Measurements from ENCODE around the gene KDM7A. TPM values are rescaled to one million over a fixed set of nuclear protein-coding genes. Genes with fewer than 3 reads are reported as not detected.

Gene KDM7A
- total RNA-seq, 1 experiment from 2014 or later, result 1.5 TPM

DNA sequence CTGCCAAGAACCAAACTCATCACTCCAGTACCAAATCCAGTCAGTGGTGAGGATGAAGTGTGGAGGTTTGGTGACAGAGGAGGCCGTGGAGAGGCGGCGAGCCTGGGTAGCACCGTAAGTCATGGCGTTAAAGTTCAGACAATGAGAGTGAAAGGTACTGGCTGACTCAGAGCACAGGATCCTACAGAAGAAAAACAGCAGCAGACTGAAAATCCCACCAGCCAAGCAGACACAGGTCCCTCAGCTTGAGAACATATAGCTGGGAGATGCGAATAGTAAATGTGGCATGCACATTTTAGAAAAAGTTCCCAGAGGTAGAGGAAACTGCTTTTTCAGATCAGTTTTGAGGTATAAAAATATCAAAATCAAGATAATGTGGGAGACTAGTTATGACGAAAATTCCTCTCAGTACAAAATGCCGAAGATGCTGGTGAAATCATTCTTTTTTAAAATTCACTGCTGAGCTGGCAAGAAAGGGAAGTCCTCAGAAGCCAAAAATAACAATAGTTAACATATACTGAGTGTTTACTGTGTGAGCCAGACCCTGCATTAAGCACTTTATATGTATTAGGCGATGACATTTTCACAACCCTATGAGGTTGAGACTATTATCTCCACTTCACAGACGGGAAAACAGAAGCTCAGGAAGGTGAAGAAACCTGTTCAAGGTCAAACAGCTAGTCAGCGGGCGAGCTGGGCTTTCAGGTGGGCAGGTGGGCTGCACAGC, 135.0 kb downstream of the KDM7A start:
- H3K9me2 ChIP-seq (ENCODE audit: insufficient read depth), result no peaks in the 10 kb centered on the region
- no peaks in the 10 kb centered on the region for H3K9me3 ChIP-seq (ENCODE audit: insufficient read depth, low read depth)
- H3K27ac ChIP-seq, result no peak overlapping the region
- 0 out of 2 replicates have a peak, but pooled peaks cover 3% of the 10 kb centered on the region for H3K36me3 ChIP-seq (ENCODE audit: low read depth)
- no peaks in the 10 kb centered on the region for H3K79me2 ChIP-seq (ENCODE audit: low read depth)
- TF ChIP-seq EZH2 (IDR thresholded peaks at IDR 0.05; ENCODE audit: low read depth), result no peak
- TF ChIP-seq, protein P1, sequence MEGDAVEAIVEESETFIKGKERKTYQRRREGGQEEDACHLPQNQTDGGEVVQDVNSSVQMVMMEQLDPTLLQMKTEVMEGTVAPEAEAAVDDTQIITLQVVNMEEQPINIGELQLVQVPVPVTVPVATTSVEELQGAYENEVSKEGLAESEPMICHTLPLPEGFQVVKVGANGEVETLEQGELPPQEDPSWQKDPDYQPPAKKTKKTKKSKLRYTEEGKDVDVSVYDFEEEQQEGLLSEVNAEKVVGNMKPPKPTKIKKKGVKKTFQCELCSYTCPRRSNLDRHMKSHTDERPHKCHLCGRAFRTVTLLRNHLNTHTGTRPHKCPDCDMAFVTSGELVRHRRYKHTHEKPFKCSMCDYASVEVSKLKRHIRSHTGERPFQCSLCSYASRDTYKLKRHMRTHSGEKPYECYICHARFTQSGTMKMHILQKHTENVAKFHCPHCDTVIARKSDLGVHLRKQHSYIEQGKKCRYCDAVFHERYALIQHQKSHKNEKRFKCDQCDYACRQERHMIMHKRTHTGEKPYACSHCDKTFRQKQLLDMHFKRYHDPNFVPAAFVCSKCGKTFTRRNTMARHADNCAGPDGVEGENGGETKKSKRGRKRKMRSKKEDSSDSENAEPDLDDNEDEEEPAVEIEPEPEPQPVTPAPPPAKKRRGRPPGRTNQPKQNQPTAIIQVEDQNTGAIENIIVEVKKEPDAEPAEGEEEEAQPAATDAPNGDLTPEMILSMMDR (conservative IDR thresholded peaks at IDR 0.05), result no peak
- no TSS peak for BruUV-seq (replicated peaks)
- H3K4me2 ChIP-seq, result no peak overlapping the region
- POLR2A ChIA-PET (ENCODE audit: unreplicated experiment), result no interaction called here
- H3K4me1 ChIP-seq (replicated peaks; ENCODE audit: insufficient read depth), result no peaks in the 10 kb centered on the region
- no peak overlapping the region for H2AFZ ChIP-seq
- intact Hi-C loops (cut with micrococcal nuclease; ENCODE audit: unreplicated experiment), result no loop called here
- no peaks in the 10 kb centered on the region for H4K20me1 ChIP-seq (ENCODE audit: insufficient read depth)
- no peak overlapping the region for H3K4me3 ChIP-seq
- H3F3A ChIP-seq (ENCODE audit: insufficient read depth, low read depth), result no peaks in the 10 kb centered on the region
- CTCF ChIA-PET, result no interaction called here
- no peaks in the 10 kb centered on the region for H3K27me3 ChIP-seq (ENCODE audit: insufficient read depth, low read depth)
- no peak for DNase-seq

DNA sequence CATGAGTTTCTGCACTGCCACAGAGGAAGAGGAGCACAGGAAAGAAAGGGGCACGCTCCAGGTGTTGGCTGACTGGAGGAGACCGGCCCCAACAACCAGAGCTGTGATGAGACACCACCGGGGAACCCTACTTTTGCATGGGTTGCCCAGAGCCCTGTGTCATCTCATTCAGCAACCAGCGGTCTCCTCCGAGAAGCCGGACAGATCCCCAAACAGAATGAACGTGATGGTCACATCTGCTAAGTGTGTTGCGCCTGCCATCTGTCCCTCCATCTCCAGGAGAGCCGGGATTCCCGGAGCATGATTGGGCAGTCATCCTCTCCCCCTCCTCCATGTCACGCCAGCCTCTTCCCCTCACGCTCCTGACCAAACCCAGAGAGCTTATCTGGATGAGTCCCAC, 136.9 kb downstream of the KDM7A start:
- Histone ChIP-seq H3K4me2 (no peak overlapping the region), H3K4me1 (replicated peaks; ENCODE audit: insufficient read depth) (no peaks in the 10 kb centered on the region), H3F3A (ENCODE audit: insufficient read depth, low read depth) (no peaks in the 10 kb centered on the region), H3K9me2 (ENCODE audit: insufficient read depth) (no peaks in the 10 kb centered on the region), H3K79me2 (ENCODE audit: low read depth) (no peaks in the 10 kb centered on the region), H2AFZ (no peak overlapping the region), H3K9me3 (ENCODE audit: insufficient read depth, low read depth) (no peaks in the 10 kb centered on the region), H4K20me1 (ENCODE audit: insufficient read depth) (no peaks in the 10 kb centered on the region), H3K4me3 (no peak overlapping the region), H3K27ac (no peak overlapping the region), H3K27me3 (ENCODE audit: insufficient read depth, low read depth) (no peaks in the 10 kb centered on the region), H3K36me3 (ENCODE audit: low read depth) (0 out of 2 replicates have a peak, but pooled peaks cover 3% of the 10 kb centered on the region)
- ChIA-PET CTCF (no interaction called here), POLR2A (ENCODE audit: unreplicated experiment) (no interaction called here)
- no TSS peak for BruUV-seq (replicated peaks)
- intact Hi-C loops (cut with micrococcal nuclease; ENCODE audit: unreplicated experiment), result no loop called here
- TF ChIP-seq, protein P1 (conservative IDR thresholded peaks at IDR 0.05), result no peak
- no peak for TF ChIP-seq EZH2 (IDR thresholded peaks at IDR 0.05; ENCODE audit: low read depth)
- DNase-seq, result no peak

- intact Hi-C loops (cut with micrococcal nuclease; ENCODE audit: unreplicated experiment), result no loop called here
- no peaks in the 10 kb centered on the region for H3K79me2 ChIP-seq (ENCODE audit: low read depth)
- no peaks in the 10 kb centered on the region for H4K20me1 ChIP-seq (ENCODE audit: insufficient read depth)
- no peak overlapping the region for H3K27ac ChIP-seq
- no peaks in the 10 kb centered on the region for H3K27me3 ChIP-seq (ENCODE audit: insufficient read depth, low read depth)
- DNase-seq, result no peak
- CTCF ChIA-PET, result no interaction called here
- no peak overlapping the region for H3K4me3 ChIP-seq
- H3K4me1 ChIP-seq (replicated peaks; ENCODE audit: insufficient read depth), result no peaks in the 10 kb centered on the region
- BruUV-seq (replicated peaks), result no TSS peak
- H3K9me2 ChIP-seq (ENCODE audit: insufficient read depth), result no peaks in the 10 kb centered on the region
- H3K4me2 ChIP-seq, result no peak overlapping the region
- H3F3A ChIP-seq (ENCODE audit: insufficient read depth, low read depth), result no peaks in the 10 kb centered on the region
- H2AFZ ChIP-seq, result no peak overlapping the region
- 0 out of 2 replicates have a peak, but pooled peaks cover 3% of the 10 kb centered on the region for H3K36me3 ChIP-seq (ENCODE audit: low read depth)
- POLR2A ChIA-PET (ENCODE audit: unreplicated experiment), result no interaction called here
- TF ChIP-seq, protein P1 (conservative IDR thresholded peaks at IDR 0.05), result no peak
- TF ChIP-seq EZH2 (IDR thresholded peaks at IDR 0.05; ENCODE audit: low read depth), result no peak
- no peaks in the 10 kb centered on the region for H3K9me3 ChIP-seq (ENCODE audit: insufficient read depth, low read depth)
Observed at GRCh38 chr7:140039066-140039465, 137.7 kb downstream of the KDM7A start.

Data from PC-9 (cell line).